PC-9 (cell line): Measurements from ENCODE around the gene CD300E.

Experiments
- CTCF ChIP-seq: fragments of 200-600 bp; sonication (generic); conservative IDR thresholded peaks from 2 replicates; pipeline ENCODE4 v1.6.1; 2017; ENCODE audit warnings: mixed run types, antibody characterized with exemption, mild to moderate bottlenecking, moderate library complexity
- EZH2 ChIP-seq: fragments of 200-600 bp; sonication (generic); IDR thresholded peaks from 2 replicates; pipeline ENCODE4 v1.8.0; 2017; ENCODE audit warnings: antibody characterized with exemption, low read depth

GRCh38 chr17:74599448-74599939, 24.0 kb downstream of the CD300E start:
- no peak for TF ChIP-seq CTCF
- TF ChIP-seq EZH2: no peak
